HUES64 (cell line): Measurements from ENCODE around the gene ZFP69B.
A peak's percentile ranks its signal among the peaks of the same experiment; 100 is the strongest.
"Not testable (repeated sequence)": the region's sequence is repeated elsewhere in the genome, so short reads cannot be mapped to it uniquely, and the experiment has no call there.

Experiments
- H3K27ac ChIP-seq: 2 replicates; pipeline ENCODE4 v1.7.0; 2013; ENCODE audit warnings: low read depth, low read length, inconsistent platforms
- H3K27me3 ChIP-seq: 2 replicates; pipeline ENCODE4 v1.6.1; 2013; ENCODE audit warnings: mild to moderate bottlenecking, low read length; ENCODE audit not compliant: insufficient read depth
- H3K36me3 ChIP-seq: 2 replicates; pipeline ENCODE4 v1.6.1; 2013; ENCODE audit warnings: mild to moderate bottlenecking, low read length; ENCODE audit not compliant: insufficient read depth
- H3K4me1 ChIP-seq: 2 replicates; pipeline ENCODE4 v1.6.1; 2013; ENCODE audit warnings: mild to moderate bottlenecking, low read length, moderate library complexity; ENCODE audit not compliant: insufficient read depth
- H3K4me3 ChIP-seq: 2 replicates; pipeline ENCODE4 v1.5.1; 2013; ENCODE audit warnings: mild to moderate bottlenecking, low read length, moderate library complexity
- H3K9ac ChIP-seq: 2 replicates; pipeline ENCODE4 v1.6.1; 2013; ENCODE audit warnings: mild to moderate bottlenecking, low read depth, low read length
- H3K9me3 ChIP-seq: 2 replicates; pipeline ENCODE4 v1.6.1; 2013; ENCODE audit warnings: low read depth, low read length; ENCODE audit not compliant: insufficient read depth
- WGBS: fragments of 150-250, 120-280 bp; methylation state at CpG from one replicate; pipeline ENCODE4 v1.1.7; 2013; ENCODE audit warnings: missing lambda C conversion rate; 5-methylcytosine and 5-hydroxymethylcytosine counted together

The ZFP69B gene

GRCh38 chr1:40478276-40478675, 28.0 kb downstream of the ZFP69B start:
- H3K27ac ChIP-seq, result no peak overlapping the region
- 94% methylated on average over 2 of the region's 2 CpGs for WGBS

GRCh38 chr1:40479156-40479555, 28.9 kb downstream of the ZFP69B start:
- WGBS, result 88% methylated on average over 4 of the region's 4 CpGs

More at GRCh38 chr1:40478276-40478675, 28.0 kb downstream of the ZFP69B start:
- Histone ChIP-seq H3K9me3 (peaks cover 16% of the 10 kb centered on the region), H3K4me1 (peaks cover 9% of the 10 kb centered on the region; the same call in 1 of the 2 replicates), H3K4me3 (peak overlapping the region; percentile 96), H3K36me3 (peaks cover 7% of the 10 kb centered on the region; the same call in 1 of the 2 replicates), H3K9ac (no peak overlapping the region), H3K27me3 (no peaks in the 10 kb centered on the region; the same call in 1 of the 2 replicates)

GRCh38 chr1:40495315-40495903, 45.1 kb downstream of the ZFP69B start:
- H3K9me3 ChIP-seq, result peaks cover 47% of the 10 kb centered on the region
- H3K4me3 ChIP-seq, result no peak overlapping the region
- no peaks in the 10 kb centered on the region for H3K27me3 ChIP-seq
- H3K36me3 ChIP-seq, result peaks cover 55% of the 10 kb centered on the region
- H3K9ac ChIP-seq, result no peak overlapping the region
- H3K27ac ChIP-seq, result no peak overlapping the region
- no peaks in the 10 kb centered on the region for H3K4me1 ChIP-seq
- WGBS, result 96% methylated on average over 3 of the region's 4 CpGs

More at GRCh38 chr1:40479156-40479555, 28.9 kb downstream of the ZFP69B start:
- Histone ChIP-seq H3K9ac (no peak overlapping the region), H3K27ac (no peak overlapping the region), H3K9me3 (peaks cover 14% of the 10 kb centered on the region), H3K36me3 (peaks cover 7% of the 10 kb centered on the region; the same call in 1 of the 2 replicates), H3K4me3 (no peak overlapping the region), H3K4me1 (peaks cover 9% of the 10 kb centered on the region; the same call in 1 of the 2 replicates), H3K27me3 (no peaks in the 10 kb centered on the region; the same call in 1 of the 2 replicates)

- not testable (repeated sequence) for H3K27me3 ChIP-seq, H3K36me3 ChIP-seq, H3K9ac ChIP-seq, H3K4me3 ChIP-seq, H3K4me1 ChIP-seq, H3K9me3 ChIP-seq, H3K27ac ChIP-seq
- WGBS, result 95% methylated on average over 4 of the region's 4 CpGs
Measured at GRCh38 chr1:40502651-40503050, 52.4 kb downstream of the ZFP69B start.

GRCh38 chr1:40507973-40508372, 57.7 kb downstream of the ZFP69B start:
- Histone ChIP-seq H3K4me3 (peak overlapping the region; percentile 75), H3K9ac (peak overlapping the region; percentile 77), H3K36me3 (peaks cover 5% of the 10 kb centered on the region; the same call in 1 of the 2 replicates), H3K27ac (no peak overlapping the region), H3K4me1 (peaks cover 7% of the 10 kb centered on the region; the same call in 1 of the 2 replicates), H3K27me3 (peaks cover 16% of the 10 kb centered on the region), H3K9me3 (peaks cover 2% of the 10 kb centered on the region; the same call in 1 of the 2 replicates)
- WGBS, result 58% methylated on average over 4 of the region's 6 CpGs

GRCh38 chr1:40508375-40509341, 58.4 kb downstream of the ZFP69B start, which contains the start of gene EXO5:
EXO5 (plus strand) TSS chr1:40508767; CDS start chr1:40514545, 5,778 bp downstream.
- H3K4me1 ChIP-seq, result peaks cover 7% of the 10 kb centered on the region; the same call in 1 of the 2 replicates
- peaks cover 5% of the 10 kb centered on the region; the same call in 1 of the 2 replicates for H3K36me3 ChIP-seq
- peaks cover 16% of the 10 kb centered on the region for H3K27me3 ChIP-seq
- H3K27ac ChIP-seq, result no peak within 1 kb of the TSS; the same call in 1 of the 2 replicates
- 3% methylated on average over 76 of the region's 76 CpGs for WGBS
- peaks cover 2% of the 10 kb centered on the region; the same call in 1 of the 2 replicates for H3K9me3 ChIP-seq
- peak within 1 kb of the TSS; percentile 77 for H3K9ac ChIP-seq
- H3K4me3 ChIP-seq, result peak within 1 kb of the TSS; percentile 75
